DOHH2 (cell line): ENCODE results near the gene PCBD1.

ENCODE experiments used
- H3F3A ChIP-seq: fragments of 200-600 bp; sonication (generic), shearing (Covaris generic); 2 replicates; pipeline ENCODE4 v1.6.0; 2016; ENCODE audit warnings: antibody characterized with exemption, mild to moderate bottlenecking; ENCODE audit not compliant: control insufficient read depth, insufficient read depth
- H3K27ac ChIP-seq: fragments of 200-600 bp; sonication (generic); 2 replicates; pipeline ENCODE4 v1.5.1; 2014; ENCODE audit warnings: low read depth, mild to moderate bottlenecking, low read length, moderate library complexity
- H3K27me3 ChIP-seq: fragments of 200-600 bp; sonication (generic); 2 replicates; pipeline ENCODE4 v1.6.1; 2014; ENCODE audit warnings: mild to moderate bottlenecking, low read length, mixed read lengths; ENCODE audit not compliant: control insufficient read depth
- H3K36me3 ChIP-seq: fragments of 200-600 bp; sonication (generic); 2 replicates; pipeline ENCODE4 v1.6.1; 2014; ENCODE audit warnings: mild to moderate bottlenecking, low read length, moderate library complexity, mixed read lengths; ENCODE audit not compliant: control insufficient read depth
- H3K4me1 ChIP-seq: fragments of 200-600 bp; sonication (generic); 2 replicates; pipeline ENCODE4 v1.6.1; 2014; ENCODE audit warnings: mild to moderate bottlenecking, low read length, mixed read lengths; ENCODE audit not compliant: control insufficient read depth
- H3K4me2 ChIP-seq: fragments of 200-600 bp; sonication (generic); 2 replicates; pipeline ENCODE4 v1.6.0; 2014; ENCODE audit warnings: mild to moderate bottlenecking, low read length, moderate library complexity
- H3K4me3 ChIP-seq: fragments of 200-600 bp; sonication (generic); 2 replicates; pipeline ENCODE4 v1.5.1; 2014; ENCODE audit warnings: mild to moderate bottlenecking, low read length, mixed read lengths
- H3K79me2 ChIP-seq: fragments of 200-600 bp; sonication (generic); 2 replicates; pipeline ENCODE4 v1.6.1; 2014; ENCODE audit warnings: mild to moderate bottlenecking, low read length, mixed read lengths; ENCODE audit not compliant: control insufficient read depth
- H3K9me2 ChIP-seq: fragments of 200-600 bp; sonication (generic); replicated peaks from 2 replicates; pipeline ENCODE4 v1.6.1; 2014; ENCODE audit warnings: mild to moderate bottlenecking, low read length, mixed read lengths; ENCODE audit not compliant: control insufficient read depth
- H3K9me3 ChIP-seq: fragments of 200-600 bp; sonication (generic); 2 replicates; pipeline ENCODE4 v1.6.1; 2014; ENCODE audit warnings: antibody characterized with exemption, low read length, mixed read lengths; ENCODE audit not compliant: control insufficient read depth, insufficient read depth
- H4K20me1 ChIP-seq: fragments of 200-600 bp; sonication (generic); 2 replicates; pipeline ENCODE4 v1.6.0; 2014; ENCODE audit warnings: low read depth, mild to moderate bottlenecking, antibody characterized with exemption, low read length, moderate library complexity; ENCODE audit not compliant: control insufficient read depth, insufficient read depth
- CTCF ChIP-seq: fragments of 200-600 bp; sonication (generic); IDR thresholded peaks from one replicate; pipeline ENCODE4 v1.5.1; 2014; ENCODE audit warnings: antibody characterized with exemption, mild to moderate bottlenecking, low read depth, low read length; ENCODE audit not compliant: poor library complexity, severe bottlenecking
- EZH2phosphoT487 ChIP-seq: fragments of 200-600 bp; sonication (generic); IDR thresholded peaks from 2 replicates; pipeline ENCODE4 v1.6.1; 2017; ENCODE audit warnings: borderline replicate concordance, mild to moderate bottlenecking, antibody characterized with exemption, low read length, moderate library complexity, mixed read lengths

The PCBD1 gene

DNA sequence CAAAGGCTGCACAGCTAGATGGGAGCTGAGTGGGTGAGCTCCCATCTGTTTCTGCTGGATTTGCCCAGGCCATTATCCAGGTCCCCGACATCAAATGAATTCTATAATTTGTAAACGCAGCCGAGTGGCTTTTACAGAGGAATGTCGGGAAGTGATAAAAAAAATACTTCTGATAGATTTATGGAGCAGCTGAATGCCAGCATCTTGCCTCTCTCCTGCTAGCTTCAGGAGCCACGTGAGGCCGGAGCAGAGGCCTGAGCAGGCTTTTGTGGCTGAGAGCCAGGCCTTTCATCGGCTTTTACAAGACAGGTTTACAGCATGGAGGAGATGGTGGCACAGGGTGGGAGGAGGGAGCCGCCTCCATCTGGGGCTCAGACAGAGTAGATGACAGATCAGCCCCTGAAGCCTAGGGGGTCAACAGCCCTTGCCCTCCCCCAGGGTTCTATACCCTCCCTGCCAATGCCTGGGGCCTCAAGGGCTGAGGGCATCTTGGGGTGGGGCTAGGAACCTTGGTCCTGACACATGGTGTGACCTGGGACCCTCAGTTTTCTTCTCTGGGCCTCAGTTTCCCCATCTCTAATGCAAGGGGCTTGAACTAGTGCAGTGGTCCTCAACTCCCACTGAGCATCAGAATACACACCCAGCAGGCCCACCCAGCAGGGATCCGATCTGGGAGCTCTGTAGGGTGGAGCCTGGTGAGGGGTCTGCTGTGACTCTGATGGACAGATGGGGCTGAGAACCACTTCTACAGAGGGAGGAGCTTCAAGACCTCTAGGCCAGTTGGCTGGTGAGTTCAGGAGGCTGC lies 44.2 kb upstream of the PCBD1 start:
- Histone ChIP-seq H3K4me2 (no peak overlapping the region), H3K79me2 (no peaks in the 10 kb centered on the region), H3K9me2 (no peaks in the 10 kb centered on the region), H3K27me3 (no peaks in the 10 kb centered on the region), H4K20me1 (no peaks in the 10 kb centered on the region), H3K36me3 (no peaks in the 10 kb centered on the region), H3F3A (no peaks in the 10 kb centered on the region), H3K4me3 (no peak overlapping the region), H3K9me3 (no peaks in the 10 kb centered on the region), H3K27ac (no peak overlapping the region), H3K4me1 (no peaks in the 10 kb centered on the region)
- TF ChIP-seq CTCF, result no peak

GRCh38 chr10:70931168-70931815 lies 42.9 kb upstream of the PCBD1 start:
- Histone ChIP-seq H3F3A (no peaks in the 10 kb centered on the region), H3K79me2 (no peaks in the 10 kb centered on the region), H3K4me1 (no peaks in the 10 kb centered on the region), H3K27ac (no peak overlapping the region), H3K36me3 (no peaks in the 10 kb centered on the region), H3K4me2 (no peak overlapping the region), H3K4me3 (no peak overlapping the region), H3K27me3 (no peaks in the 10 kb centered on the region), H3K9me2 (no peaks in the 10 kb centered on the region), H3K9me3 (no peaks in the 10 kb centered on the region), H4K20me1 (no peaks in the 10 kb centered on the region)
- TF ChIP-seq CTCF (no peak), EZH2phosphoT487 (no peak)

DNA sequence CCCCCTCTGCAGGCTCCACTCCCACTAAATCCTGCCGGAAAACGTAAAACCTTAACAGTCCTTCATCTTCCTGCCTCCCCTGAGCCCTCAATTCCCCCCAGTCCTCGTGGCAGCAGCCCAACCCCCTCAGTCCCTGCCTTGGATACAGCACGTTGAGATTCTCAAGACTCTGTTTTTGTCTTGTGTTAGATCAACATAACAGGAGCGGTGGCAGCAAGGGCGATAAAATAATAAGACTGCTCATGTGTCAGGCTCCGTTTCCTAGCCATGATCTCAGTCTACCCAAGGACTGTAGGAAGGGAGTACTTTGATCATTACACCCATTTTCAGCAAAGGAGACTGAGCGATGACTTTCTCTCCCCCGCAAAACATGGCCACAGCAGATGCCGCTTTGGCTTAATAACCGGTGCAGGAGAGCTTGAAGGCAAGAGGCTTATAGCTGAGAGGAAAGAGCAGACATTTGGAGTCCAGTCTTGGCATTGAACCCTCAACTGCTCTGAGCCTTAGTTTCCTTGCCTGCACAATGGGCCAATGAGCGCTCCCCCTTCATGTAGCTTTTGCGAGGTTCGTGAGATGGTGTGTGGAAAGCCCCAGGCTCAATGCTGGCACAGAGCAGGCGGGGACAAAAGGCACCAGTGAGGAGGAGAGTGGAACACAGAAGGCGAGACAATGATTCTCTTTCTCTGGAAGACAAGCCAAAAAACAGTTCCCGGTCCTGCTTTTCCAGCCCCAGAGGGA lies 42.1 kb upstream of the PCBD1 start:
- no peaks in the 10 kb centered on the region for H3K9me2 ChIP-seq
- no peak overlapping the region for H3K4me3 ChIP-seq
- no peaks in the 10 kb centered on the region for H3F3A ChIP-seq
- TF ChIP-seq CTCF, result no peak
- TF ChIP-seq EZH2phosphoT487, result no peak
- H3K9me3 ChIP-seq, result no peaks in the 10 kb centered on the region
- H3K27me3 ChIP-seq, result no peaks in the 10 kb centered on the region
- H3K36me3 ChIP-seq, result no peaks in the 10 kb centered on the region
- H4K20me1 ChIP-seq, result no peaks in the 10 kb centered on the region
- no peak overlapping the region for H3K27ac ChIP-seq
- no peak overlapping the region for H3K4me2 ChIP-seq
- H3K4me1 ChIP-seq, result no peaks in the 10 kb centered on the region
- H3K79me2 ChIP-seq, result no peaks in the 10 kb centered on the region
